ENCODE data around the gene CD9. TPM values are rescaled to one million over a fixed set of nuclear protein-coding genes. Genes with fewer than 3 reads are reported as not detected.

Gene CD9
- total and polyA plus RNA-seq, 8 donors = 25.1 to 108 (median 33.8) TPM

DNA sequence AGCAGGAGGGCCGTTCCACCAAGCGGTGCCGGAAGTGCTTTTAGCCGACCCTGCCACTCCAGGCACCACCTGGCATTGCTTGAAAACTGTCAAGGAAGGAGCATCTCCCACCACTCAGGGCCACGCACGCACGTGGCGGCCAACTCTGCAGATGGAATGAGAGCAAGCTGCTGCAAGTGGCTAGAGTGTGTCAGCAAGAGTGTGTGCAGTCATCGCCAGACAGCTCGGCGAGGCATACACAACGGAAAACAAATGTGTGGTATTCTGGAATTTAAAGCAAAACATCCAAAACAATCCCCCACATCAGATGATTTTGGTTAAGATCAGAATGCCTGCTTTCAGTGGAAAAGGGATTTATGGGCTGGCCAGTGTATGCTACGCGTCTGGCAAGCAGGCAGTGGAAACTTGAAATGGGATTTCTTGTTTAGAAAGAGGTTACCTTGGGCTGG lies 11.2 kb downstream of the CD9 start:
- TF ChIP-seq, protein P1, sequence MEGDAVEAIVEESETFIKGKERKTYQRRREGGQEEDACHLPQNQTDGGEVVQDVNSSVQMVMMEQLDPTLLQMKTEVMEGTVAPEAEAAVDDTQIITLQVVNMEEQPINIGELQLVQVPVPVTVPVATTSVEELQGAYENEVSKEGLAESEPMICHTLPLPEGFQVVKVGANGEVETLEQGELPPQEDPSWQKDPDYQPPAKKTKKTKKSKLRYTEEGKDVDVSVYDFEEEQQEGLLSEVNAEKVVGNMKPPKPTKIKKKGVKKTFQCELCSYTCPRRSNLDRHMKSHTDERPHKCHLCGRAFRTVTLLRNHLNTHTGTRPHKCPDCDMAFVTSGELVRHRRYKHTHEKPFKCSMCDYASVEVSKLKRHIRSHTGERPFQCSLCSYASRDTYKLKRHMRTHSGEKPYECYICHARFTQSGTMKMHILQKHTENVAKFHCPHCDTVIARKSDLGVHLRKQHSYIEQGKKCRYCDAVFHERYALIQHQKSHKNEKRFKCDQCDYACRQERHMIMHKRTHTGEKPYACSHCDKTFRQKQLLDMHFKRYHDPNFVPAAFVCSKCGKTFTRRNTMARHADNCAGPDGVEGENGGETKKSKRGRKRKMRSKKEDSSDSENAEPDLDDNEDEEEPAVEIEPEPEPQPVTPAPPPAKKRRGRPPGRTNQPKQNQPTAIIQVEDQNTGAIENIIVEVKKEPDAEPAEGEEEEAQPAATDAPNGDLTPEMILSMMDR (IDR thresholded peaks at IDR 0.05) = no peak
- Histone ChIP-seq H3K27me3 (no peaks in the 10 kb centered on the region), H3K36me3 (no peaks in the 10 kb centered on the region), H3K27ac (no peak overlapping the region), H3K4me1 (peaks cover 0 to 11% (median 8%) of the 10 kb centered on the region in 3 donors), H3K9me3 (no peaks in the 10 kb centered on the region), H3K4me3 (no peak overlapping the region)
- WGBS, 2 donors = 91 to 95% methylated on average over 14 of the region's 14 CpGs
- FAIRE-seq (no peak), ATAC-seq (no peak), DNase-seq (no peak)
- intact Hi-C loops (cut with DNase I) = no loop called here

- 86 to 91% methylated on average over 7 of the region's 7 CpGs for WGBS, 2 donors
- no peaks in the 10 kb centered on the region for H3K9me3 ChIP-seq
- intact Hi-C loops (cut with DNase I) = no loop called here
- H3K27me3 ChIP-seq = no peaks in the 10 kb centered on the region
- H3K4me3 ChIP-seq = no peak overlapping the region
- TF ChIP-seq, protein P1 (IDR thresholded peaks at IDR 0.05) = no peak
- no peak overlapping the region for H3K27ac ChIP-seq
- ATAC-seq = no peak
- FAIRE-seq = no peak
- DNase-seq = no peak
- no peaks in the 10 kb centered on the region for H3K36me3 ChIP-seq
- H3K4me1 ChIP-seq = peaks cover 0 to 14% (median 8%) of the 10 kb centered on the region in 3 donors
These were observed 11.9 kb downstream of the CD9 start for GRCh38 chr12:6212086-6212485.

DNA sequence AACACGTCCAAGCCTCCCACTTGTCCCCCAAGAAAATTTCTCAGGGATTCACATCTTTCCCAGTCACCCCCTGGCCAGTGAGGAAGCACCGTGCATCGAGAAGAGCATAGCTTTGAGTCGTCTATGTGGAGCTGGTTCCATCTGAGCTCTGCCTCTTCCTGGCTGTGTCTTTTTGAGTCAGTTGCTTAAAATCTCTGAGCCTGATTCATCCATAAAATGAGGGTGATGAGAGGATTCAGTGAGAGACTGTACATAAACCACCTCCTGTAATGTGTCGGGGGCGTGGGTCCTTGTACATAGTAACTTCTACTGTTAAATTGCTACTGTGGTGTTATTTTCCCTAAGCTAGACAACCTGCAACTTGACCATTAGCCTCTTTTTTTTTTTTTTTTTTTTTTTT lies 13.8 kb downstream of the CD9 start:
- intact Hi-C loops (cut with DNase I) = no loop called here
- no peak for ATAC-seq
- FAIRE-seq = no peak
- Histone ChIP-seq H3K27ac (no peak overlapping the region), H3K4me1 (peaks cover 0 to 14% (median 8%) of the 10 kb centered on the region in 3 donors), H3K4me3 (no peak overlapping the region), H3K36me3 (no peaks in the 10 kb centered on the region), H3K27me3 (no peaks in the 10 kb centered on the region), H3K9me3 (no peaks in the 10 kb centered on the region)
- WGBS, 2 donors = 89 to 91% methylated on average over 6 of the region's 6 CpGs
- TF ChIP-seq, protein P1 (IDR thresholded peaks at IDR 0.05) = no peak
- DNase-seq = no peak

GRCh38 chr12:6214633-6215032 lies 14.4 kb downstream of the CD9 start:
- no peak for FAIRE-seq
- intact Hi-C loops (cut with DNase I) = no loop called here

More at GRCh38 chr12:6214633-6215032, 14.4 kb downstream of the CD9 start:
- no peaks in the 10 kb centered on the region for H3K9me3 ChIP-seq
- H3K36me3 ChIP-seq = no peaks in the 10 kb centered on the region
- no peak for ATAC-seq
- no peaks in the 10 kb centered on the region for H3K27me3 ChIP-seq
- DNase-seq = no peak
- WGBS, 2 donors = 94 to 98% methylated on average over 7 of the region's 7 CpGs
- TF ChIP-seq, protein P1 (IDR thresholded peaks at IDR 0.05) = no peak
- H3K4me1 ChIP-seq = peaks cover 0 to 14% (median 8%) of the 10 kb centered on the region in 3 donors
- no peak overlapping the region for H3K4me3 ChIP-seq
- H3K27ac ChIP-seq = peak overlapping the region in 2 of 4 donors; percentile 73 to 80

Data from pancreas (tissue), 10 donors.